ENCODE measurements around the gene RNF40. TPM values are rescaled to one million over a fixed set of nuclear protein-coding genes. Genes with fewer than 3 reads are reported as not detected.
"Not testable (repeated sequence)": the region's sequence is repeated elsewhere in the genome, so short reads cannot be mapped to it uniquely, and the experiment has no call there.

RNF40 gene
- total RNA-seq, 1 donor from 2014 or later, result 48.4 TPM

- no peak for DNase-seq
These were observed 20.6 kb downstream of the RNF40 start for GRCh38 chr16:30782486-30783279.

GRCh38 chr16:30783280-30784109, 21.4 kb downstream of the RNF40 start:
- DNase-seq, result no peak

GRCh38 chr16:30784215-30784614, 22.1 kb downstream of the RNF40 start:
- no peak for DNase-seq

- DNase-seq, result no peak
These were observed 23.3 kb downstream of the RNF40 start for GRCh38 chr16:30785126-30786106.

- DNase-seq, result no peak
These were observed 24.2 kb downstream of the RNF40 start for GRCh38 chr16:30786115-30786935.

- peak; percentile 38 for DNase-seq
These were observed 25.0 kb downstream of the RNF40 start, which contains the start of gene ZNF629 for GRCh38 chr16:30786936-30787612. TSS of gene ZNF629 (minus strand) at chr16:30787205. CDS start at chr16:30784482, 2,723 bp downstream.

GRCh38 chr16:30787613-30788378, 25.7 kb downstream of the RNF40 start:
- DNase-seq, result no peak

GRCh38 chr16:30793508-30794069, 31.5 kb downstream of the RNF40 start:
- DNase-seq, result no peak

- no peak for DNase-seq
These were observed 32.5 kb downstream of the RNF40 start for GRCh38 chr16:30794634-30795033.

- no peak for DNase-seq
These were observed 35.7 kb downstream of the RNF40 start for GRCh38 chr16:30797670-30798309.

GRCh38 chr16:30802936-30803335, 40.8 kb downstream of the RNF40 start:
- DNase-seq, result no peak

- no peak for DNase-seq
These were observed 42.9 kb downstream of the RNF40 start for GRCh38 chr16:30805056-30805369.

- DNase-seq, result peak; percentile 81
These were observed 43.4 kb downstream of the RNF40 start for GRCh38 chr16:30805370-30806169.

- DNase-seq, result no peak
These were observed 46.0 kb downstream of the RNF40 start for GRCh38 chr16:30808146-30808545.

- not testable (repeated sequence) for DNase-seq
These were observed 46.8 kb downstream of the RNF40 start for GRCh38 chr16:30808890-30809426.

GRCh38 chr16:30809675-30810074, 47.6 kb downstream of the RNF40 start:
- not testable (repeated sequence) for DNase-seq

GRCh38 chr16:30813821-30814189, 51.7 kb downstream of the RNF40 start:
- no peak for DNase-seq

GRCh38 chr16:30816769-30817168, 54.6 kb downstream of the RNF40 start:
- no peak for DNase-seq

Measured in skin of body (tissue), 2 donors.